A673 (cell line): ENCODE data around the gene BRD9.

ENCODE experiments used
- EZH2 ChIP-seq: fragments of 200-600 bp; sonication (generic); IDR thresholded peaks from 2 replicates; pipeline ENCODE4 v1.6.1; 2017; ENCODE audit warnings: borderline replicate concordance, low read depth, mild to moderate bottlenecking, mixed read lengths, antibody characterized with exemption, low read length; ENCODE audit not compliant: poor library complexity, severe bottlenecking
- TF ChIP-seq, protein P1 (sequence below): fragments of 300-800, 200-600 bp; sonication (generic); conservative IDR thresholded peaks from 2 replicates; pipeline ENCODE4 v1.5.1; 2017; ENCODE audit warnings: low read depth, mild to moderate bottlenecking, antibody characterized with exemption, low read length, moderate library complexity, mixed read lengths

DNA sequence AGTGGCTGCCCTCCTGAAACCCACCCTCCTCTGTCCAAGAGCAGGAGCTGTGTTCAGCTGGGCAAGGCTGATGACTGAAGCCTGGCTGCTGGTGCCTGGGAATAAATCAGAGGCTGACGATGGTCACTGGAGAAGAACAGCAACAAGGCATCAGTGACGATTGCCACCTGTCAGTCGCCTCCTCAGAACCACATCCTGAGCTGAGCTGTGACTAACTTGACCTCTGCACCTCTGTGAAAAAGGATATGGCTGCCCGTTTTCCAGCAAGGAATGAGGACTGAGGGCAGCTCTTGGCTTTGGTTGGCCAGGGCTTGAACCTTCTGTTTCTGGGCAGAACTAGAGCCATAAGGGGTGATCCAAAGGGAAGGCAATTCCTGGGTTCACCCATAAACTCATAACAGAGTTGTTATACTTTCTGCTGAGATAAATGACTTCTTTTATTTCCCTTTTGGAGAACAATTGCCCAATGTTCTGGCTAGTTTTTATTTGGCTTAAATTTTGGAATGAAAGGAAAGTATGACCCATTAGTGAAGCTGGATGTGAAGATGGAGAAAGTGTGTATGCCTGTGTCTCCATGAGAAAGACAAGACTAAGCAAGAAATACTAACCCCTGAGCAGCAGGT lies 40.1 kb upstream of the BRD9 start:
- TF ChIP-seq EZH2, result no peak
- TF ChIP-seq, protein P1, sequence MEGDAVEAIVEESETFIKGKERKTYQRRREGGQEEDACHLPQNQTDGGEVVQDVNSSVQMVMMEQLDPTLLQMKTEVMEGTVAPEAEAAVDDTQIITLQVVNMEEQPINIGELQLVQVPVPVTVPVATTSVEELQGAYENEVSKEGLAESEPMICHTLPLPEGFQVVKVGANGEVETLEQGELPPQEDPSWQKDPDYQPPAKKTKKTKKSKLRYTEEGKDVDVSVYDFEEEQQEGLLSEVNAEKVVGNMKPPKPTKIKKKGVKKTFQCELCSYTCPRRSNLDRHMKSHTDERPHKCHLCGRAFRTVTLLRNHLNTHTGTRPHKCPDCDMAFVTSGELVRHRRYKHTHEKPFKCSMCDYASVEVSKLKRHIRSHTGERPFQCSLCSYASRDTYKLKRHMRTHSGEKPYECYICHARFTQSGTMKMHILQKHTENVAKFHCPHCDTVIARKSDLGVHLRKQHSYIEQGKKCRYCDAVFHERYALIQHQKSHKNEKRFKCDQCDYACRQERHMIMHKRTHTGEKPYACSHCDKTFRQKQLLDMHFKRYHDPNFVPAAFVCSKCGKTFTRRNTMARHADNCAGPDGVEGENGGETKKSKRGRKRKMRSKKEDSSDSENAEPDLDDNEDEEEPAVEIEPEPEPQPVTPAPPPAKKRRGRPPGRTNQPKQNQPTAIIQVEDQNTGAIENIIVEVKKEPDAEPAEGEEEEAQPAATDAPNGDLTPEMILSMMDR, result no peak
